GM12874 (cell line): ENCODE measurements around the gene BAG1.

Experiments
- CTCF ChIP-seq: IDR thresholded peaks from 2 replicates; pipeline ENCODE4 v1.5.1; 2011; ENCODE audit warnings: low read depth, mild to moderate bottlenecking, control low read depth, low read length, moderate library complexity; ENCODE audit not compliant: insufficient read depth

The BAG1 gene

DNA sequence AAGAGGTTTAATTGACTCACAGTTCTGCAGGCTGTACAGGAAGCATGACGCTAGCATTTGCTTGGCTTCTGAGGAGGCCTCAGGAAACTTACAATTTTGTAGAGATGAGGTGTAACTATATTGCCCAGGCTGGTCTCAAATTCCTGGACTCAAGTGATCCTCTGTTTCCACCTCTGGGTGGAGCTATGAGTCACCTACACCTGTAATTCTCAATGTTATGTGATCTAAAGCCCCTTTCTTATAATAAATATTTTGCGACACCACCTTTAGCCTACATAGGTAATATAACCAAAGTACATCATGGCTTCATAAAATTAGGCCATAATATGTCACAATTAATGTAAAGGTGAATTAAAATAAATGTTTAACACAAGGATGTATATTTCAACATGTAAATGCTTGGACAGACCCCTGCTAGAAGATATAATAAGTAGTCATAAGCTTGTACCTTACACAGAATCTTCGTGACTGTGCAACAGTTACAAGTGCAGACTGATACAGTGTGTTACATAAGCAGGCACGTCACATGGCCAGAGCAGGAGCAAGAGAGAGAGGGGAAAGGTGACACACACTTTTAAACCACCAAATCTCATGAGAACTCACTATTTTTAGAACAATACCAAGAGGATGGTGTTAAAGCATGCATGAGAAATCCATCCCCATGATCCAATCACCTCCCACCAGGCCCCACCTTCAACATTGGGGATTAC lies 54.3 kb downstream of the BAG1 start:
- no peak for TF ChIP-seq CTCF

- TF ChIP-seq CTCF, result no peak
Observed at GRCh38 chr9:33209394-33209793, 55.1 kb downstream of the BAG1 start.

DNA sequence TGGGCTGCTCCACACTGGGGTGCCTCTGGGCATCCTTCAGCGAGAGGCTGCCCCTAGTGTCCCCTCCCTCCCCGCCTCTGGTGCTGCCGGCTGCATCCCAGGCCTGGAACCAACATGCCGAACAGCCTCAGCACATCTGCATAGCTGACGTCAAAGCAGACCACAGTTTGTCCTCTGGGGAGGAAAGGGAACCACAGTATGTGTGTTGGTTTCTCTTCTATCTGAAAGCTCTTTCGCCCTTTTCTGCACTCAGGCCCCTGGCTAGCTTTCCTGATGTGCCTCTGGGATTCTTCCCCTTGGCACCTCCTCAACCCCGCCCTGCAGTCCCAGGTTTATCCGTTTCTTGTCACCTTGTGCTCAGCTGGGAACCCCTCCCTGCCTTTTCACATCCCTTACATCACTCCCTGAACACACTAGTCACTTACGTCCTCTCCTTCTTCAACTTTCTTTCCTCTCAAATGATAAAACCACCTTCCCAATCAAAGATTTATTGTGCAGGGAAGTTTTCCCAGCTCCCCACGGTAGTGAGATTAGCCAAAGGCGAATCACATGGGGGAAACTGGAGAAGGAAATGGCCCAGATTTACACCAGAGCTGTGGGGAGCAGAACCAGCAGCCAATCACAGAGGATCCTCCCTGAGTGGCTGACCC lies 61.8 kb downstream of the BAG1 start:
- TF ChIP-seq CTCF, result no peak
